CD14-positive monocyte (primary cell): ENCODE results near the gene TAMM41. TPM values are rescaled to one million over a fixed set of nuclear protein-coding genes. Genes with fewer than 3 reads are reported as not detected.

Source experiments
- DNase-seq, 3 donors: peaks; one replicate each; pipeline ENCODE4 v3.0.0-alpha.2; 2011 to 2022
- H2AFZ ChIP-seq: 2 replicates; pipeline ENCODE4 v1.6.0; 2012; ENCODE audit warnings: mild to moderate bottlenecking, low read depth, low read length, inconsistent platforms; ENCODE audit not compliant: insufficient read depth, poor library complexity, severe bottlenecking
- H3K27ac ChIP-seq, 2 donors: 1 replicate in 1 of 2; 2 replicates in 1 of 2; pipeline ENCODE4 v1.5.1; 2012 to 2013; ENCODE audit warnings: low read length in 2 of 2, control low read depth in 1 of 2, inconsistent platforms in 1 of 2, low read depth in 1 of 2, mild to moderate bottlenecking in 1 of 2
- H3K27me3 ChIP-seq, 2 donors: one replicate each; pipeline versions ENCODE4 v1.6.0 to v1.6.1; 2011 to 2013; ENCODE audit warnings: low read length in 2 of 2; ENCODE audit not compliant: control insufficient read depth in 2 of 2, insufficient read depth in 2 of 2
- H3K36me3 ChIP-seq, 2 donors: replicated peaks in 1 of 2; 1 replicate in 1 of 2; 2 replicates in 1 of 2; pipeline versions ENCODE4 v1.5.1 to v1.6.1; 2012 to 2013; ENCODE audit warnings: low read length in 2 of 2, control low read depth in 1 of 2, inconsistent platforms in 1 of 2, mild to moderate bottlenecking in 1 of 2; ENCODE audit not compliant: insufficient read depth in 2 of 2, control insufficient read depth in 1 of 2
- H3K4me1 ChIP-seq, 2 donors: 1 replicate in 1 of 2; 2 replicates in 1 of 2; pipeline versions ENCODE4 v1.5.1 to v1.6.1; 2012 to 2013; ENCODE audit warnings: low read length in 2 of 2, control low read depth in 1 of 2, inconsistent platforms in 1 of 2, mild to moderate bottlenecking in 1 of 2, moderate library complexity in 1 of 2; ENCODE audit not compliant: insufficient read depth in 2 of 2, control insufficient read depth in 1 of 2
- H3K4me2 ChIP-seq: replicated peaks from 2 replicates; pipeline ENCODE3; 2012; ENCODE audit warnings: low read length, moderate library complexity, mild to moderate bottlenecking; ENCODE audit not compliant: poor library complexity, severe bottlenecking; ENCODE audit errors: extremely low read depth
- H3K4me3 ChIP-seq, 3 experiments: fragments of 200-600 bp in 1 of 3; sonication (generic) in 1 of 3; replicated peaks in 1 of 3; 1 replicate in 2 of 3; 2 replicates in 1 of 3; pipeline ENCODE4 v1.5.1; 2011 to 2013; ENCODE audit warnings: low read length in 3 of 3, mild to moderate bottlenecking in 3 of 3, control low read depth in 2 of 3, low read depth in 2 of 3, inconsistent platforms in 1 of 3, moderate library complexity in 1 of 3
- H3K79me2 ChIP-seq: 2 replicates; pipeline ENCODE4 v1.6.0; 2012; ENCODE audit warnings: mild to moderate bottlenecking, control low read depth, inconsistent platforms, low read length, moderate library complexity; ENCODE audit not compliant: insufficient read depth
- H3K9ac ChIP-seq: 2 replicates; pipeline ENCODE4 v1.6.0; 2017; ENCODE audit warnings: low read length, mild to moderate bottlenecking; ENCODE audit not compliant: insufficient read depth, poor library complexity, severe bottlenecking
- H3K9me3 ChIP-seq, 2 donors: replicated peaks in 1 of 2; 1 replicate in 1 of 2; 2 replicates in 1 of 2; pipeline versions ENCODE4 v1.5.1 to v1.6.1; 2012 to 2013; ENCODE audit warnings: low read length in 2 of 2, control low read depth in 1 of 2; ENCODE audit not compliant: control insufficient read depth in 1 of 2, insufficient read depth in 1 of 2
- H4K20me1 ChIP-seq: 2 replicates; pipeline ENCODE4 v1.6.0; 2012; ENCODE audit warnings: mild to moderate bottlenecking, low read length, control low read depth, moderate library complexity; ENCODE audit not compliant: insufficient read depth
- H3K27ac Mint-ChIP-seq, 7 donors: one replicate each; pipeline ENCODE4 v1.8.0; 2020; ENCODE audit warnings: mild to moderate bottlenecking in 7 of 7, mixed read lengths in 7 of 7, moderate library complexity in 6 of 7, inconsistent platforms in 2 of 7
- H3K27me3 Mint-ChIP-seq, 3 donors: one replicate each; pipeline ENCODE4 v1.8.0; 2021 to 2022; ENCODE audit warnings: low read depth in 3 of 3, mild to moderate bottlenecking in 3 of 3, mixed read lengths in 3 of 3, moderate library complexity in 3 of 3, inconsistent platforms in 1 of 3
- H3K36me3 Mint-ChIP-seq, 2 donors: one replicate each; pipeline ENCODE4 v1.8.0; 2020; ENCODE audit warnings: mixed read lengths in 2 of 2, inconsistent platforms in 1 of 2, mild to moderate bottlenecking in 1 of 2
- H3K4me1 Mint-ChIP-seq: one replicate; pipeline ENCODE4 v1.8.0; 2020; ENCODE audit warnings: mild to moderate bottlenecking, mixed read lengths
- H3K4me3 Mint-ChIP-seq, 2 donors: one replicate each; pipeline ENCODE4 v1.8.0; 2020; ENCODE audit warnings: mild to moderate bottlenecking in 2 of 2, mixed read lengths in 2 of 2, moderate library complexity in 1 of 2
- H3K9me3 Mint-ChIP-seq, 7 donors: one replicate each; pipeline ENCODE4 v1.8.0; 2020 to 2022; ENCODE audit warnings: mixed read lengths in 7 of 7, mild to moderate bottlenecking in 6 of 7, moderate library complexity in 6 of 7, inconsistent platforms in 2 of 7
- WGBS: methylation state at CpG from one replicate; pipeline ENCODE4 v1.1.5; 2013; ENCODE audit warnings: missing lambda C conversion rate; ENCODE audit not compliant: insufficient coverage; 5-methylcytosine and 5-hydroxymethylcytosine counted together
- intact Hi-C, 2 donors: fragments of 100-400 bp; cut with micrococcal nuclease; formaldehyde crosslinking; loops; one replicate each; pipeline versions ENCODE4 v1.15.0 to v1.15.1; 2023
- polyA plus RNA-seq, 3 donors: library from polyadenylated mRNA; depleted of rRNA in 1 of 3; unstranded in 2 of 3; stranded (reverse) in 1 of 3; fragments of 300-500 nt in 2 of 3; fragments of >200 nt in 1 of 3; fragmentation: Illumina TruSeq in 2 of 3; gene quantifications; 1 replicate in 2 of 3; 2 replicates in 1 of 3; pipeline ENCODE4 v1.2.3, GENCODE V29; 2012 to 2021
- TF ChIP-seq, protein P1 (sequence below): fragments of 200-600 bp; IDR thresholded peaks from one replicate; pipeline ENCODE4 v1.8.0; 2022; ENCODE audit warnings: antibody characterized with exemption, mild to moderate bottlenecking

TAMM41 gene
- polyA plus RNA-seq, 3 donors, result 3.7 to 10.8 (median 5.0) TPM

DNA sequence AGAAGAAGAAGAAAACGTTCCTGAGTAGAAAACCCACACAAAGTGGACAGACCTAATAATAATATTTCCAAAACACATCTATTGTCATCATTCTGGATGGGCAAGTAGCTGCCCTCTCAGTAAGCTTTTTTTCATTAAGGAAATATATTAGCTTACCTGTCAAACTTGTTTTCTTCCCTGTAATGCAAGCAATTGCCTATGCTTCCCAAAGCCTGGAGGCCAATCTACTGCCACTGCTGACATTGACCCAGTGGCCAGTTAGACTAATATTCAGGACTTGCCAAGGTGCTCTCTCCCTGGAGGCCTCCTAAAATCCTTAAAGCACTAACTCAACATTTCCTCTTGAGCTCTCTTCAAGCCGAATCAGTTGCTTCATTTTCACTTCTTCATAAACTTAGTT, 86.7 kb downstream of the TAMM41 start:
- Histone ChIP-seq H3K9me3 (no peaks in the 10 kb centered on the region), H3K27ac (no peak overlapping the region), H3K4me1 (no peaks in the 10 kb centered on the region), H3K36me3 (no peaks in the 10 kb centered on the region), H3K9ac (no peak overlapping the region), H3K27me3 (no peaks in the 10 kb centered on the region), H3K79me2 (no peaks in the 10 kb centered on the region), H4K20me1 (no peaks in the 10 kb centered on the region), H3K4me2 (no peak overlapping the region), H2AFZ (no peak overlapping the region), H3K4me3 (no peak overlapping the region)
- H3K4me3 Mint-ChIP-seq, result no peak overlapping the region
- H3K27me3 Mint-ChIP-seq, result peaks cover under 1 to 3% (median 3%) of the 10 kb centered on the region in 3 donors
- no peak overlapping the region for H3K27ac Mint-ChIP-seq
- H3K9me3 Mint-ChIP-seq, result peaks cover 0 to 2% (median 0%) of the 10 kb centered on the region in 7 donors
- no peaks in the 10 kb centered on the region for H3K36me3 Mint-ChIP-seq
- TF ChIP-seq, protein P1, sequence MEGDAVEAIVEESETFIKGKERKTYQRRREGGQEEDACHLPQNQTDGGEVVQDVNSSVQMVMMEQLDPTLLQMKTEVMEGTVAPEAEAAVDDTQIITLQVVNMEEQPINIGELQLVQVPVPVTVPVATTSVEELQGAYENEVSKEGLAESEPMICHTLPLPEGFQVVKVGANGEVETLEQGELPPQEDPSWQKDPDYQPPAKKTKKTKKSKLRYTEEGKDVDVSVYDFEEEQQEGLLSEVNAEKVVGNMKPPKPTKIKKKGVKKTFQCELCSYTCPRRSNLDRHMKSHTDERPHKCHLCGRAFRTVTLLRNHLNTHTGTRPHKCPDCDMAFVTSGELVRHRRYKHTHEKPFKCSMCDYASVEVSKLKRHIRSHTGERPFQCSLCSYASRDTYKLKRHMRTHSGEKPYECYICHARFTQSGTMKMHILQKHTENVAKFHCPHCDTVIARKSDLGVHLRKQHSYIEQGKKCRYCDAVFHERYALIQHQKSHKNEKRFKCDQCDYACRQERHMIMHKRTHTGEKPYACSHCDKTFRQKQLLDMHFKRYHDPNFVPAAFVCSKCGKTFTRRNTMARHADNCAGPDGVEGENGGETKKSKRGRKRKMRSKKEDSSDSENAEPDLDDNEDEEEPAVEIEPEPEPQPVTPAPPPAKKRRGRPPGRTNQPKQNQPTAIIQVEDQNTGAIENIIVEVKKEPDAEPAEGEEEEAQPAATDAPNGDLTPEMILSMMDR, result no peak
- no CpG with 5 or more reads among the region's 2 CpGs for WGBS
- peaks cover under 1% of the 10 kb centered on the region for H3K4me1 Mint-ChIP-seq
- intact Hi-C loops, result no loop called here
- no peak for DNase-seq

DNA sequence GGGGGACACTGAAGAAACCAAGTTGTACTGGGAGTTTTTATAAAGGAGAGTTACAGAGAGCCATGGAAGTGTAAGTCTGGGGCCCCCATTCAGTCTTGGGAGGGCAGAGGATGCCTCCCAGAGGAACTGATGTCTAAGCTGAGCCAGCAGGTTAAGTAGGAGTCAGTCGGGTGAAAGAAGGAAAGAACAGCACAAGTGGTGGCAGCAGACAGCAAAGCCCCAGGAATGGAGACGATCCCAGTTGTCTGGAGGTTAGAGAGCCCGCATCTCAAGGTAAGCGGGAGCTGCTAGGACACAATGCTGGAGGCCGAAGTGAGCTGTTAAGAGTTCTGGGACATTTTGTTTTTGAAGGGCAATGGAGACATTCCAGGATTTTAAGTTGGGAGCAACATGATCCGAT, 88.8 kb downstream of the TAMM41 start:
- no peak overlapping the region for H3K27ac Mint-ChIP-seq
- H3K27me3 Mint-ChIP-seq, result peaks cover 0 to 5% (median 0%) of the 10 kb centered on the region in 3 donors
- Histone ChIP-seq H3K4me3 (no peak overlapping the region), H4K20me1 (no peaks in the 10 kb centered on the region), H3K9me3 (no peaks in the 10 kb centered on the region), H2AFZ (no peak overlapping the region), H3K4me2 (no peak overlapping the region), H3K79me2 (no peaks in the 10 kb centered on the region), H3K4me1 (no peaks in the 10 kb centered on the region), H3K36me3 (no peaks in the 10 kb centered on the region), H3K27ac (no peak overlapping the region), H3K27me3 (no peaks in the 10 kb centered on the region), H3K9ac (no peak overlapping the region)
- H3K4me3 Mint-ChIP-seq, result no peak overlapping the region
- no peaks in the 10 kb centered on the region for H3K4me1 Mint-ChIP-seq
- intact Hi-C loops, result no loop called here
- no peak for DNase-seq
- H3K36me3 Mint-ChIP-seq, result no peaks in the 10 kb centered on the region
- 91% methylated on average over 6 of the region's 6 CpGs for WGBS
- TF ChIP-seq, protein P1, result no peak
- no peaks in the 10 kb centered on the region for H3K9me3 Mint-ChIP-seq
